H1 (cell line): ENCODE results near the gene PAXX. TPM values are rescaled to one million over a fixed set of nuclear protein-coding genes. Genes with fewer than 3 reads are reported as not detected.

Source experiments
- CTCF ChIA-PET: fragments of 300-600 bp; sonication (Branson Sonifier 250); formaldehyde crosslinking; loops from one replicate; lab custom pipeline; 2021; ENCODE audit not compliant: partially characterized antibody; lab: Charles Lee
- POLR2A ChIA-PET: fragments of 300-600 bp; sonication (Branson Sonifier 250); formaldehyde crosslinking; loops from one replicate; lab custom pipeline; 2021; ENCODE audit warnings: inconsistent platforms; ENCODE audit not compliant: partially characterized antibody; lab: Charles Lee
- DNase-seq, 2 experiments: peaks; one replicate each; pipeline versions ENCODE4 v3.0.0 to v3.0.0-alpha.2; 2010 to 2022; ENCODE audit warnings: low spot score in 2 of 2, low read depth in 1 of 2, mixed read lengths in 1 of 2
- FAIRE-seq: peaks from 2 replicates; lab custom pipeline; 2011; peaks lifted over from hg19 to GRCh38; lab: Jason Lieb, UNC
- H2AFZ ChIP-seq: 2 replicates; pipeline ENCODE4 v1.8.1; 2012; ENCODE audit warnings: low read length, inconsistent platforms
- H2AK5ac ChIP-seq: 2 replicates; pipeline ENCODE4 v1.6.1; 2013; ENCODE audit warnings: low read depth, low read length
- H2BK120ac ChIP-seq: replicated peaks from 2 replicates; pipeline ENCODE3; 2013; ENCODE audit warnings: low read depth, low read length, inconsistent platforms
- H2BK12ac ChIP-seq: 2 replicates; pipeline ENCODE4 v1.6.1; 2013; ENCODE audit warnings: low read depth, low read length
- H2BK15ac ChIP-seq: 2 replicates; pipeline ENCODE4 v1.6.1; 2013; ENCODE audit warnings: low read length
- H2BK20ac ChIP-seq: 2 replicates; pipeline ENCODE4 v1.6.1; 2013; ENCODE audit warnings: low read length
- H2BK5ac ChIP-seq: 2 replicates; pipeline ENCODE4 v1.6.1; 2013; ENCODE audit warnings: low read depth, low read length
- H3K14ac ChIP-seq: 2 replicates; pipeline ENCODE4 v1.6.1; 2013; ENCODE audit warnings: inconsistent platforms; ENCODE audit not compliant: insufficient read length
- H3K18ac ChIP-seq: 2 replicates; pipeline ENCODE4 v1.6.1; 2013; ENCODE audit warnings: low read length; ENCODE audit errors: extremely low read depth
- H3K23ac ChIP-seq: 2 replicates; pipeline ENCODE4 v1.6.1; 2013; ENCODE audit warnings: inconsistent platforms; ENCODE audit not compliant: insufficient read length
- H3K23me2 ChIP-seq: 2 replicates; pipeline ENCODE4 v1.6.1; 2013; ENCODE audit warnings: low read depth, low read length
- H3K27ac ChIP-seq: 2 replicates; pipeline ENCODE4 v1.6.1; 2011; ENCODE audit warnings: low read depth, low read length, inconsistent platforms
- H3K27me3 ChIP-seq, 4 experiments: replicated peaks in 1 of 4; 1 replicate in 1 of 4; 2 replicates in 3 of 4; pipeline versions ENCODE4 v1.6.1 to v1.8.1; 2011 to 2013; ENCODE audit warnings: low read length in 3 of 4, mild to moderate bottlenecking in 3 of 4, inconsistent platforms in 2 of 4, mixed read lengths in 2 of 4, moderate library complexity in 1 of 4; ENCODE audit not compliant: control insufficient read depth in 3 of 4, insufficient read depth in 3 of 4; ENCODE audit errors: extremely low read depth in 1 of 4
- H3K36me3 ChIP-seq, 4 experiments: 2 replicates each; pipeline versions ENCODE4 v1.6.1 to v1.8.1; 2011 to 2013; ENCODE audit warnings: mild to moderate bottlenecking in 4 of 4, low read length in 3 of 4, moderate library complexity in 2 of 4, control low read depth in 1 of 4, inconsistent platforms in 1 of 4; ENCODE audit not compliant: insufficient read depth in 4 of 4, control insufficient read depth in 2 of 4
- H3K4ac ChIP-seq: replicated peaks from 2 replicates; pipeline ENCODE3; 2013; ENCODE audit warnings: low read length, low read depth, mixed read lengths, inconsistent platforms; ENCODE audit not compliant: insufficient read length
- H3K4me1 ChIP-seq, 4 experiments: replicated peaks in 1 of 4; 1 replicate in 1 of 4; 2 replicates in 3 of 4; pipeline versions ENCODE4 v1.6.1 to v1.8.1; 2011 to 2013; ENCODE audit warnings: low read length in 3 of 4, inconsistent platforms in 2 of 4, mixed read lengths in 1 of 4; ENCODE audit not compliant: insufficient read depth in 4 of 4, control insufficient read depth in 3 of 4
- H3K4me2 ChIP-seq, 2 experiments: 2 replicates each; pipeline versions ENCODE4 v1.6.1 to v1.8.1; 2011 to 2013; ENCODE audit warnings: low read depth in 2 of 2, low read length in 2 of 2, control low read depth in 1 of 2, inconsistent platforms in 1 of 2, mild to moderate bottlenecking in 1 of 2; ENCODE audit not compliant: insufficient read depth in 1 of 2
- H3K4me3 ChIP-seq, 4 experiments: fragments of 200-600, 300-600 bp in 1 of 4; sonication (generic), shearing (Covaris generic), sonication (Bioruptor Twin) in 1 of 4; 2 replicates each; pipeline versions ENCODE4 v1.5.1 to v1.8.1; 2011 to 2016; ENCODE audit warnings: low read length in 4 of 4, low read depth in 3 of 4, control low read depth in 2 of 4, inconsistent platforms in 2 of 4, mild to moderate bottlenecking in 2 of 4, mixed read lengths in 1 of 4, moderate library complexity in 1 of 4; ENCODE audit not compliant: insufficient read depth in 2 of 4; ENCODE audit errors: extremely low read depth in 1 of 4
- H3K56ac ChIP-seq: replicated peaks from 2 replicates; pipeline ENCODE3; 2013; ENCODE audit warnings: low read depth, mild to moderate bottlenecking, mixed read lengths, low read length, inconsistent platforms; ENCODE audit not compliant: insufficient read length
- H3K79me1 ChIP-seq: 2 replicates; pipeline ENCODE4 v1.6.1; 2013; ENCODE audit warnings: low read depth, low read length, control low read depth
- H3K79me2 ChIP-seq, 2 experiments: 2 replicates each; pipeline versions ENCODE4 v1.6.1 to v1.8.1; 2012 to 2013; ENCODE audit warnings: low read length in 2 of 2, mild to moderate bottlenecking in 2 of 2, inconsistent platforms in 1 of 2; ENCODE audit not compliant: insufficient read depth in 2 of 2, control insufficient read depth in 1 of 2
- H3K9ac ChIP-seq, 4 experiments: replicated peaks in 1 of 4; 1 replicate in 1 of 4; 2 replicates in 3 of 4; pipeline versions ENCODE4 v1.6.1 to v1.8.1; 2011 to 2013; ENCODE audit warnings: low read depth in 3 of 4, low read length in 3 of 4, control low read depth in 2 of 4, mild to moderate bottlenecking in 2 of 4, moderate library complexity in 2 of 4, inconsistent platforms in 1 of 4; ENCODE audit errors: extremely low read depth in 1 of 4
- H3K9me3 ChIP-seq, 2 experiments: 2 replicates each; pipeline versions ENCODE4 v1.6.1 to v1.8.1; 2012 to 2013; ENCODE audit warnings: mild to moderate bottlenecking in 2 of 2, moderate library complexity in 2 of 2, control low read depth in 1 of 2, inconsistent platforms in 1 of 2, low read depth in 1 of 2, low read length in 1 of 2, mixed read lengths in 1 of 2; ENCODE audit not compliant: insufficient read depth in 2 of 2
- H4K20me1 ChIP-seq, 2 experiments: replicated peaks in 1 of 2; 2 replicates each; pipeline versions ENCODE3 to v1.8.1; 2011 to 2013; ENCODE audit warnings: inconsistent platforms in 2 of 2, low read length in 2 of 2, mild to moderate bottlenecking in 1 of 2; ENCODE audit not compliant: insufficient read depth in 2 of 2, control insufficient read depth in 1 of 2
- H4K5ac ChIP-seq: 2 replicates; pipeline ENCODE4 v1.6.1; 2013; ENCODE audit warnings: low read length, low read depth, mixed read lengths, inconsistent platforms; ENCODE audit not compliant: insufficient read length
- H4K8ac ChIP-seq: 2 replicates; pipeline ENCODE4 v1.8.0; 2013; ENCODE audit warnings: mild to moderate bottlenecking, moderate library complexity, low read length, inconsistent platforms; ENCODE audit not compliant: insufficient read depth; ENCODE audit errors: extremely low read depth
- H4K91ac ChIP-seq: replicated peaks from 2 replicates; pipeline ENCODE3; 2013; ENCODE audit warnings: low read length, mixed read lengths, inconsistent platforms; ENCODE audit not compliant: insufficient read length
- ATF3 ChIP-seq: IDR thresholded peaks from 2 replicates; pipeline ENCODE4 v1.6.1; 2011; ENCODE audit warnings: low read depth, mild to moderate bottlenecking, low read length; ENCODE audit not compliant: insufficient read depth
- EP300 ChIP-seq, 2 experiments: IDR thresholded peaks; 1 replicate in 1 of 2; 2 replicates in 1 of 2; pipeline ENCODE4 v1.6.1; 2011 to 2012; ENCODE audit warnings: low read depth in 2 of 2, low read length in 2 of 2, mild to moderate bottlenecking in 2 of 2, borderline replicate concordance in 1 of 2, inconsistent platforms in 1 of 2, moderate library complexity in 1 of 2
- WGBS, 2 experiments: shearing (Covaris generic) in 1 of 2; methylation state at CpG; one replicate each; pipeline versions ENCODE4 v1.1.6 to v1.1.7; 2013 to 2015; ENCODE audit warnings: low lambda C conversion rate in 2 of 2, mixed read lengths in 2 of 2, inconsistent platforms in 1 of 2, low coverage in 1 of 2, missing lambda C conversion rate in 1 of 2; ENCODE audit not compliant: insufficient replicate concordance in 2 of 2, insufficient coverage in 1 of 2, insufficient read length in 1 of 2; ENCODE audit errors: extremely low coverage in 1 of 2, missing lambda C conversion rate in 1 of 2; 5-methylcytosine and 5-hydroxymethylcytosine counted together
- polyA plus RNA-seq, 7 experiments: library from polyadenylated mRNA; depleted of rRNA in 3 of 7; stranded (reverse) in 5 of 7; unstranded in 2 of 7; fragments of >200 nt in 5 of 7; fragments of 200-250 nt in 2 of 7; gene quantifications; 1 replicate in 5 of 7; 2 replicates in 1 of 7; 4 replicates in 1 of 7; pipeline versions ENCODE4 v1.2.1 to v1.2.3, GENCODE V29; 2011 to 2013; ENCODE audit warnings: missing spikeins in 2 of 7, mixed read lengths in 2 of 7
- total RNA-seq: library from RNA; stranded (reverse); fragmentation: NEBNext Ultra II Directional; extraction: Animal tissue kit (Norgen Biotek cat#: 25700); gene quantifications from 2 replicates; pipeline ENCODE4 v1.2.1, GENCODE V29; 2021

The PAXX gene
- total and polyA plus RNA-seq, 2 of the 8 experiments (the other 6 are each of a cell fraction or from before 2014, with no cell fraction given): 43.4 to 45.9 TPM

DNA sequence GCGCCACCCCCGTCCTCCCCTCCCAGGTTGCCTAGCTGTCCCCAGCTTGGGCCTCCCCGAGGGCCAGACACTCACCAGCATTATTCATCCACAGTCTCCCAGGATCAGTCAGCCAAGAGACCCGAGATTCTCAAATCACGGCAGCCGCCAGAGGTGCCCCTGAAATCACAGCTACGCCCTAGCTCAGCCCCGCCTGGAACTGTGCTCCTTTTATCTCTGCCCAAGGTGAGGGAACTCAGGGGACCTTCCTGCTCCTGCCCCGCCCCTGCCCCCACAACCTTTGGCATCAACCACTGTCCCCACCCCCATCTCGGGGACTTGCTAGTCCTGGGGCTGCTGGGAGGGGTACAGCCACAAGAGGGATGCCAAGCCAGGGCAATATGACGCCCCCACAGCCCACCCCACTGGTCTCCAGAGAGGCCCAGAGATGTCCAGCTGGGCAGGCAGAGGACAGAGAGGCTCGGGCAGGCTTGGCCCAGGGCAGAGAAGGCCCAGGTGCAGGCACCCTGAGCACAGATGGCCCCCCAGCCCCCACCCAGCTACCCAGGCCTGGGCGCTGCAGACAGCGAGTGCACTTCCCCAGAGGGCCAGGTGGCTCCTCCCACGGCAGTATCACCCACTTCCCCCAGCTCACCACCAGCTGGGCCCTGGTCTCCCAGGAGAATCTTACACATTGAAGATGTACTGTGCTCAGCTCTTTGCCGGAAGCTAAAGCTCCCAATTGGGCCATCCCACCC, 39.9 kb downstream of the PAXX start, which contains the start of gene FUT7:
Gene FUT7, minus strand, starts transcription at position 185 of the 737 bp plus-strand sequence. Its CDS starts 97 bp downstream, at position 88.
- Histone ChIP-seq H4K20me1 (peaks cover 2 to 4% of the 10 kb centered on the region in 2 experiments), H3K36me3 (no peaks in the 10 kb centered on the region), H4K8ac (peak within 1 kb of the TSS; percentile 25; the same call in 1 of the 2 replicates), H3K23me2 (peaks cover 4% of the 10 kb centered on the region; the same call in 1 of the 2 replicates), H3K4me1 (peaks cover 0 to 10% (median 2%) of the 10 kb centered on the region in 4 experiments; a peak in 5 of 7 replicates), H4K91ac (no peak within 1 kb of the TSS), H2BK20ac (no peak within 1 kb of the TSS), H3K4me3 (no peak within 1 kb of the TSS), H3K4ac (no peak within 1 kb of the TSS), H3K79me1 (no peaks in the 10 kb centered on the region), H3K4me2 (no peak within 1 kb of the TSS), H2BK120ac (no peak within 1 kb of the TSS), H3K23ac (no peak within 1 kb of the TSS), H4K5ac (no peak within 1 kb of the TSS), H3K27me3 (peaks cover 1 to 18% (median 11%) of the 10 kb centered on the region in 4 experiments; a peak in 6 of 7 replicates), H3K56ac (no peak within 1 kb of the TSS), H2AK5ac (no peak within 1 kb of the TSS), H3K9ac (no peak within 1 kb of the TSS), H3K79me2 (no peaks in the 10 kb centered on the region), H2AFZ (no peak within 1 kb of the TSS), H3K14ac (no peak within 1 kb of the TSS), H2BK15ac (no peak within 1 kb of the TSS), H2BK12ac (peak within 1 kb of the TSS; percentile 17; the same call in 1 of the 2 replicates), H3K18ac (no peak within 1 kb of the TSS), H3K27ac (no peak within 1 kb of the TSS), H3K9me3 (no peaks in the 10 kb centered on the region), H2BK5ac (no peak within 1 kb of the TSS)
- CTCF ChIA-PET: interaction anchor here (1.2 to 8.5 kb wide), 11 partner anchors 12 to 85 kb away, joined by 3 to 110 read pairs (median 6); partner anchors contain the start of genes C8G, CLIC3 and SAPCD2
- TF ChIP-seq EP300 (IDR thresholded peaks at IDR 0.05; ENCODE audit: borderline replicate concordance in 1 of 2, low read depth in 2 of 2, low read length in 2 of 2) (no peak), ATF3 (no peak)
- no peak for DNase-seq
- WGBS, 2 experiments: 86% methylated on average over 13 of the region's 16 CpGs; no CpG with 5 or more reads in 1 of the 2 experiments
- no peak for FAIRE-seq
- POLR2A ChIA-PET: interaction anchor here (2.1 kb wide), 1 partner anchor 13 kb away, joined by 4 read pairs; no protein-coding TSS in a partner anchor
